Keratinocyte (primary cell): ENCODE results near the gene PLEKHG5. TPM values are rescaled to one million over a fixed set of nuclear protein-coding genes. Genes with fewer than 3 reads are reported as not detected.

ENCODE experiments used
- DNase-seq: peaks from one replicate; pipeline ENCODE4 v3.0.0-alpha.2; 2011; ENCODE audit warnings: low read depth, missing footprints, low spot score
- FAIRE-seq: peaks from 2 replicates; lab custom pipeline; 2011; peaks lifted over from hg19 to GRCh38; lab: Jason Lieb, UNC
- H2AFZ ChIP-seq: 2 replicates; pipeline ENCODE4 v1.6.0; 2012; ENCODE audit warnings: low read length, control low read depth, inconsistent platforms; ENCODE audit not compliant: control insufficient read depth
- H3K27ac ChIP-seq: 2 replicates; pipeline ENCODE4 v1.5.1; 2011; ENCODE audit warnings: low read length; ENCODE audit not compliant: control insufficient read depth, insufficient read depth
- H3K27me3 ChIP-seq: 3 replicates; pipeline ENCODE4 v1.6.0; 2011; ENCODE audit warnings: low read length; ENCODE audit not compliant: control insufficient read depth, insufficient read depth; ENCODE audit errors: extremely low read depth
- H3K36me3 ChIP-seq, 2 experiments: 2 replicates in 1 of 2; 3 replicates in 1 of 2; pipeline ENCODE4 v1.5.1; 2011; ENCODE audit warnings: low read length in 2 of 2, mild to moderate bottlenecking in 1 of 2; ENCODE audit not compliant: control insufficient read depth in 2 of 2, insufficient read depth in 2 of 2; ENCODE audit errors: extremely low read depth in 1 of 2
- H3K4me1 ChIP-seq: 3 replicates; pipeline ENCODE4 v1.5.1; 2011; ENCODE audit warnings: low read length; ENCODE audit not compliant: control insufficient read depth, insufficient read depth; ENCODE audit errors: extremely low read depth
- H3K4me2 ChIP-seq: 3 replicates; pipeline ENCODE4 v1.6.0; 2011; ENCODE audit warnings: low read depth, low read length; ENCODE audit not compliant: control insufficient read depth, insufficient read depth; ENCODE audit errors: extremely low read depth
- H3K4me3 ChIP-seq, 3 experiments: fragments of 200-600 bp in 1 of 3; sonication (generic) in 1 of 3; 2 replicates in 2 of 3; 3 replicates in 1 of 3; pipeline ENCODE4 v1.5.1; 2011 to 2016; ENCODE audit warnings: low read length in 3 of 3, mild to moderate bottlenecking in 3 of 3, control low read depth in 2 of 3, inconsistent platforms in 1 of 3, low read depth in 1 of 3, mixed read lengths in 1 of 3, mixed run types in 1 of 3, moderate library complexity in 1 of 3; ENCODE audit not compliant: control insufficient read depth in 2 of 3, insufficient read depth in 2 of 3; ENCODE audit errors: extremely low read depth in 1 of 3
- H3K79me2 ChIP-seq: 2 replicates; pipeline ENCODE4 v1.6.0; 2012; ENCODE audit warnings: low read length; ENCODE audit not compliant: control insufficient read depth, insufficient read depth
- H3K9ac ChIP-seq: 3 replicates; pipeline ENCODE4 v1.6.0; 2011; ENCODE audit warnings: low read length; ENCODE audit not compliant: control insufficient read depth, insufficient read depth; ENCODE audit errors: extremely low read depth
- H3K9me1 ChIP-seq: 3 replicates; pipeline ENCODE4 v1.6.0; 2011; ENCODE audit warnings: low read length; ENCODE audit not compliant: control insufficient read depth, insufficient read depth; ENCODE audit errors: extremely low read depth
- H3K9me3 ChIP-seq: 2 replicates; pipeline ENCODE4 v1.5.1; 2012; ENCODE audit warnings: low read depth, low read length; ENCODE audit not compliant: control insufficient read depth
- H4K20me1 ChIP-seq: 3 replicates; pipeline ENCODE4 v1.6.0; 2011; ENCODE audit warnings: low read length; ENCODE audit not compliant: control insufficient read depth, insufficient read depth; ENCODE audit errors: extremely low read depth
- CTCF ChIP-seq, 3 experiments: IDR thresholded peaks in 1 of 3; conservative IDR thresholded peaks in 1 of 3; optimal IDR thresholded peaks in 1 of 3; 2 replicates in 2 of 3; 3 replicates in 1 of 3; pipeline versions ENCODE3 to v1.5.1; 2011; ENCODE audit warnings: low read length in 3 of 3, mild to moderate bottlenecking in 3 of 3, moderate library complexity in 2 of 3, control low read depth in 1 of 3, inconsistent platforms in 1 of 3; ENCODE audit not compliant: insufficient read depth in 2 of 3; ENCODE audit errors: extremely low read depth in 1 of 3
- EZH2 ChIP-seq: IDR thresholded peaks from one replicate; pipeline ENCODE4 v1.6.1; 2012; ENCODE audit warnings: inconsistent platforms, mild to moderate bottlenecking, low read length, moderate library complexity
- dilution Hi-C: fragments of 300-500 bp; cut with MboI; formaldehyde crosslinking; loops from one replicate; pipeline ENCODE4 v1.7.0; 2020; ENCODE audit warnings: low sequenced_read_pairs; ENCODE audit not compliant: extremely low pct_ligation_motif_present
- polyA plus RNA-seq, 5 experiments: library from polyadenylated mRNA; depleted of rRNA in 3 of 5; stranded (reverse) in 3 of 5; stranded (forward) in 1 of 5; unstranded in 1 of 5; fragments of >200 nt; gene quantifications; 1 replicate in 1 of 5; 2 replicates in 3 of 5; 3 replicates in 1 of 5; pipeline versions ENCODE4 v1.2.1 to v1.2.3, GENCODE V29; 2011 to 2012; ENCODE audit warnings: missing spikeins in 2 of 5, low read depth in 1 of 5, low replicate concordance in 1 of 5

The PLEKHG5 gene
- polyA plus RNA-seq, 1 donor (not counting 4 experiments of a cell fraction or from before 2014, with no cell fraction given) = 11.8 TPM

- Histone ChIP-seq H3K4me1 (peaks cover 36% of the 10 kb centered on the region), H2AFZ (no peak overlapping the region), H3K27ac (no peak overlapping the region), H3K36me3 (peaks cover 10 to 29% of the 10 kb centered on the region in 2 experiments), H3K9ac (no peak overlapping the region), H3K9me3 (no peaks in the 10 kb centered on the region), H3K4me3 (no peak overlapping the region), H3K79me2 (peaks cover 30% of the 10 kb centered on the region), H4K20me1 (no peaks in the 10 kb centered on the region), H3K27me3 (no peaks in the 10 kb centered on the region), H3K9me1 (no peaks in the 10 kb centered on the region), H3K4me2 (no peak overlapping the region)
- FAIRE-seq (no peak), DNase-seq (no peak)
- dilution Hi-C loops = no loop called here
- TF ChIP-seq CTCF (optimal IDR thresholded peaks at IDR 0.05 in 1 of 3, IDR thresholded peaks at IDR 0.05 in 1 of 3, conservative IDR thresholded peaks at IDR 0.05 in 1 of 3; ENCODE audit: extremely low read depth in 1 of 3, insufficient read depth in 2 of 3, low read length in 3 of 3) (no peak), EZH2 (no peak)
These were observed 7.7 kb downstream of the PLEKHG5 start for GRCh38 chr1:6483761-6484117.

GRCh38 chr1:6483017-6483760 lies 8.3 kb downstream of the PLEKHG5 start:
- Histone ChIP-seq H4K20me1 (no peaks in the 10 kb centered on the region), H3K36me3 (peaks cover 10 to 26% of the 10 kb centered on the region in 2 experiments), H3K9me1 (no peaks in the 10 kb centered on the region), H2AFZ (no peak overlapping the region), H3K27ac (no peak overlapping the region), H3K4me1 (peaks cover 31% of the 10 kb centered on the region), H3K9me3 (no peaks in the 10 kb centered on the region), H3K27me3 (no peaks in the 10 kb centered on the region), H3K79me2 (peaks cover 27% of the 10 kb centered on the region), H3K4me3 (no peak overlapping the region), H3K4me2 (no peak overlapping the region), H3K9ac (no peak overlapping the region)
- no peak for FAIRE-seq
- TF ChIP-seq EZH2 = no peak
- no peak for TF ChIP-seq CTCF (optimal IDR thresholded peaks at IDR 0.05 in 1 of 3, IDR thresholded peaks at IDR 0.05 in 1 of 3, conservative IDR thresholded peaks at IDR 0.05 in 1 of 3; ENCODE audit: extremely low read depth in 1 of 3, insufficient read depth in 2 of 3, low read length in 3 of 3)
- dilution Hi-C loops = no loop called here
- DNase-seq = no peak
